ENCODE measurements around the gene CAPN13.

The CAPN13 gene

DNA sequence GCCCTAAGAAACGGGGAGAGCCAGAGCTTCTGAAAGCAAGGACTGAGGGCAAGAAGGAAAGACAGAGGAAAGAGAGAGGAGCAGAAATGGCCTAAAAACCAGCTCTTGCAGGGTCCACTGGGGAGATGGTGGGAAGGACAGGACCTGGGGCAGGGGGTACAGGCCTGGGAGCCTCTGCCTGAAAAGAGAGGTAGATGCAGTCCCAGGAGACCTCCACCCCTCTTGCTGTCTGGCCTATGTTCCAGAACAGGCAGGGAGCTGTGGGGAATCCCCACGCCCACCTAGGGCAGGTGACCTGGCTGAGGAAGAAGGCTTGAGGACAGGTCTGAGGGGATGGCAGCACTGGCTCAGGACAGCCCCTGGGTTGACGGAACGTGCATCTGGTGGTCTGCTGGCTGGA is 4.6 kb downstream of the CAPN13 start:
- H3K9me3 ChIP-seq (ENCODE audit: insufficient read depth, low read length) = no peaks in the 10 kb centered on the region
- H3K79me2 ChIP-seq (ENCODE audit: low read length) = no peaks in the 10 kb centered on the region
- H3K27ac ChIP-seq (ENCODE audit: low read length) = no peak overlapping the region
- H4K20me1 ChIP-seq (ENCODE audit: insufficient read depth, low read length) = no peaks in the 10 kb centered on the region
- H2AFZ ChIP-seq (ENCODE audit: low read depth, low read length) = no peak overlapping the region
- H3K4me1 ChIP-seq (ENCODE audit: low read length) = peaks cover 11% of the 10 kb centered on the region
- H3K4me3 ChIP-seq (ENCODE audit: low read length) = no peak overlapping the region
- H3K27me3 ChIP-seq (ENCODE audit: low read depth, low read length) = 0 out of 2 replicates have a peak, but pooled peaks cover 5% of the 10 kb centered on the region
- H3K4me2 ChIP-seq (ENCODE audit: low read length) = no peak overlapping the region
- TF ChIP-seq, protein P1, sequence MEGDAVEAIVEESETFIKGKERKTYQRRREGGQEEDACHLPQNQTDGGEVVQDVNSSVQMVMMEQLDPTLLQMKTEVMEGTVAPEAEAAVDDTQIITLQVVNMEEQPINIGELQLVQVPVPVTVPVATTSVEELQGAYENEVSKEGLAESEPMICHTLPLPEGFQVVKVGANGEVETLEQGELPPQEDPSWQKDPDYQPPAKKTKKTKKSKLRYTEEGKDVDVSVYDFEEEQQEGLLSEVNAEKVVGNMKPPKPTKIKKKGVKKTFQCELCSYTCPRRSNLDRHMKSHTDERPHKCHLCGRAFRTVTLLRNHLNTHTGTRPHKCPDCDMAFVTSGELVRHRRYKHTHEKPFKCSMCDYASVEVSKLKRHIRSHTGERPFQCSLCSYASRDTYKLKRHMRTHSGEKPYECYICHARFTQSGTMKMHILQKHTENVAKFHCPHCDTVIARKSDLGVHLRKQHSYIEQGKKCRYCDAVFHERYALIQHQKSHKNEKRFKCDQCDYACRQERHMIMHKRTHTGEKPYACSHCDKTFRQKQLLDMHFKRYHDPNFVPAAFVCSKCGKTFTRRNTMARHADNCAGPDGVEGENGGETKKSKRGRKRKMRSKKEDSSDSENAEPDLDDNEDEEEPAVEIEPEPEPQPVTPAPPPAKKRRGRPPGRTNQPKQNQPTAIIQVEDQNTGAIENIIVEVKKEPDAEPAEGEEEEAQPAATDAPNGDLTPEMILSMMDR (IDR thresholded peaks at IDR 0.05; ENCODE audit: low read depth, low read length) = no peak
- TF ChIP-seq EZH2phosphoT487 (IDR thresholded peaks at IDR 0.05; ENCODE audit: low read depth) = no peak
- H3K9ac ChIP-seq (ENCODE audit: low read length) = no peak overlapping the region
- no peaks in the 10 kb centered on the region for H3K36me3 ChIP-seq (replicated peaks; ENCODE audit: low read depth, low read length)

DNA sequence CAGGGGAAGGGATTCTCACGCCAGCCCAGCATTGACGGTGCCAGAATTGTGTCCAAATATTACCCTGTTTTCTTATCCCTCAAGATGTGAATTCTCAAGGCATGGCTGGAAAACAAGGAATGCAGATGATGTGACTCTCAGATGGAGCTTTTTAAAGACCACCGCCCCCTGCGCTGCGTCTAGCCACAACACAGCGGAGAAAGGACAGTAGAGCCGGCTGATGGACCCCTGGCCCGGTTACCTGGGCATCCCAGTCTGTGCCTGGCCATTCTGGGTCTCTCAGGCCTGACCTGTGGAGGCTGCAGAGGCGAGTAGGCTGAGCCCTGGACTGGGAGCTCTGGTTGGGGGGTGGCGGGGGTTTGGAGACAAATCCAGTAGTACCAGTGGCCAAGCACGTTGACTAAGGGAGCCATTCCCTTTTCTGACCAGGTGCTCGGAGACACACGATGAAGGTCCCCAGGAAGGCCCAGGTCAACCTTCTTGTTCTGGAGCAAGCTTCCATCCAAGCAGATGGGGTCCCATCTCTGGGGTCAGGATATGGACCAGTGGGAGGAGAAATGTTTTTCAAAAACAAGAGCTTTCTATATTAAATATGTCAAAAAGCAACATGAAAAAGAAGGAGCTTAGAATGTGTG is 5.3 kb downstream of the CAPN13 start:
- Histone ChIP-seq H2AFZ (ENCODE audit: low read depth, low read length) (no peak overlapping the region), H3K27ac (ENCODE audit: low read length) (no peak overlapping the region), H3K4me3 (ENCODE audit: low read length) (no peak overlapping the region), H3K27me3 (ENCODE audit: low read depth, low read length) (0 out of 2 replicates have a peak, but pooled peaks cover 5% of the 10 kb centered on the region), H3K4me2 (ENCODE audit: low read length) (no peak overlapping the region), H3K9me3 (ENCODE audit: insufficient read depth, low read length) (no peaks in the 10 kb centered on the region), H3K4me1 (ENCODE audit: low read length) (peaks cover 11% of the 10 kb centered on the region), H4K20me1 (ENCODE audit: insufficient read depth, low read length) (no peaks in the 10 kb centered on the region), H3K9ac (ENCODE audit: low read length) (no peak overlapping the region), H3K36me3 (replicated peaks; ENCODE audit: low read depth, low read length) (no peaks in the 10 kb centered on the region), H3K79me2 (ENCODE audit: low read length) (no peaks in the 10 kb centered on the region)
- TF ChIP-seq, protein P1 (IDR thresholded peaks at IDR 0.05; ENCODE audit: low read depth, low read length) = no peak
- no peak for TF ChIP-seq EZH2phosphoT487 (IDR thresholded peaks at IDR 0.05; ENCODE audit: low read depth)

DNA sequence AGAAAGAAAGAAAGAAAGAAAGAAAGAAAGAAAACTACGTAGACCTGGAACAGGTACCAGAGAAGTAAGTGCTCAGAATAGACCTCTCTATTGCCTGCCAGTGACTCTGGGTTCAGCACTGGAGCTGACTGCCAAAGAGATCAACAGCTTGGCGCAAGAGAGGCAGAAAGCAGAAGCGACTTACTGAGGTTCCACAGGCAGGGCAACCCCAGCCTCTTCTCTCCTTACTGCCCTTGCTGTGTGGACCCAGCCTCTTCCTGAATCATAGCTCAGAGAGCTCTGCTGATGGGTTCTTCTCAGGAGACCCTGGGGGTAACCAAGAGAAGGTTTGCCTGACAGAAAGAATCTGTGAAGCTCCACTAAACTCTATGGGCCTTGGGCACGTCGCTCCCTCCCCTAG is 7.1 kb downstream of the CAPN13 start:
- no peaks in the 10 kb centered on the region for H4K20me1 ChIP-seq (ENCODE audit: insufficient read depth, low read length)
- H3K79me2 ChIP-seq (ENCODE audit: low read length) = no peaks in the 10 kb centered on the region
- no peak overlapping the region for H3K4me2 ChIP-seq (ENCODE audit: low read length)
- H3K27ac ChIP-seq (ENCODE audit: low read length) = no peak overlapping the region
- no peak overlapping the region for H2AFZ ChIP-seq (ENCODE audit: low read depth, low read length)
- no peak overlapping the region for H3K4me3 ChIP-seq (ENCODE audit: low read length)
- no peaks in the 10 kb centered on the region for H3K27me3 ChIP-seq (ENCODE audit: low read depth, low read length)
- no peaks in the 10 kb centered on the region for H3K36me3 ChIP-seq (replicated peaks; ENCODE audit: low read depth, low read length)
- no peak overlapping the region for H3K9ac ChIP-seq (ENCODE audit: low read length)
- peaks cover 8% of the 10 kb centered on the region for H3K4me1 ChIP-seq (ENCODE audit: low read length)
- TF ChIP-seq EZH2phosphoT487 (IDR thresholded peaks at IDR 0.05; ENCODE audit: low read depth) = no peak
- TF ChIP-seq, protein P1 (IDR thresholded peaks at IDR 0.05; ENCODE audit: low read depth, low read length) = no peak
- no peaks in the 10 kb centered on the region for H3K9me3 ChIP-seq (ENCODE audit: insufficient read depth, low read length)

DNA sequence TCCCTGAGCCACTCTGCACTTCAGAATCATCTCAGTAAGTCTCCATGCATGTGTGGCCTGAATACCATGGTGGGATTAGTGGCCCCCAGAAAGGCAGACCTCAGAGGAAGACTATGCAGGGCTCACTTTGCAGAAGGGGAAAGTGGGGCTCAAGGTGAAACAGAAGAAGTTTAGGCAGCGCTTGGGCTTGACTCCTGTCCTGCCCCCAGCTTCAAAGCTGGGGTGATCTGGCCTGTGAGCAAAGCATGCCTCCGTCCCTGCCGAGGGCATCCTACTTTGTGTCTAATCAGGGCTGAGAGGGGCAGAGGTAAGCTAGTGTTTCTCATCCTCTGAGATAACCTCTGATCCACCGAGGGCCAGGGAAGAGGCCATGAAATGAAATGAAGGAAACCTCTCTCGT is 7.9 kb downstream of the CAPN13 start:
- no peak overlapping the region for H3K9ac ChIP-seq (ENCODE audit: low read length)
- peaks cover 7% of the 10 kb centered on the region for H3K4me1 ChIP-seq (ENCODE audit: low read length)
- H3K79me2 ChIP-seq (ENCODE audit: low read length) = no peaks in the 10 kb centered on the region
- H3K4me2 ChIP-seq (ENCODE audit: low read length) = no peak overlapping the region
- H3K36me3 ChIP-seq (replicated peaks; ENCODE audit: low read depth, low read length) = no peaks in the 10 kb centered on the region
- H4K20me1 ChIP-seq (ENCODE audit: insufficient read depth, low read length) = no peaks in the 10 kb centered on the region
- TF ChIP-seq, protein P1 (IDR thresholded peaks at IDR 0.05; ENCODE audit: low read depth, low read length) = no peak
- TF ChIP-seq EZH2phosphoT487 (IDR thresholded peaks at IDR 0.05; ENCODE audit: low read depth) = no peak
- no peak overlapping the region for H3K4me3 ChIP-seq (ENCODE audit: low read length)
- no peaks in the 10 kb centered on the region for H3K9me3 ChIP-seq (ENCODE audit: insufficient read depth, low read length)
- H2AFZ ChIP-seq (ENCODE audit: low read depth, low read length) = no peak overlapping the region
- no peaks in the 10 kb centered on the region for H3K27me3 ChIP-seq (ENCODE audit: low read depth, low read length)
- no peak overlapping the region for H3K27ac ChIP-seq (ENCODE audit: low read length)

Data from OCI-LY3 (cell line).